Measurements from ENCODE around the gene TGM1. TPM values are rescaled to one million over a fixed set of nuclear protein-coding genes. Genes with fewer than 3 reads are reported as not detected.

The TGM1 gene
- total RNA-seq, 2 experiments from 2014 or later: 2.7 to 3.1 TPM

- H3K9me3 Mint-ChIP-seq (ENCODE audit: insufficient read depth): no peaks in the 10 kb centered on the region
- H3K27ac Mint-ChIP-seq: peak overlapping the region; percentile 31
- DNase-seq (no peak), ATAC-seq (no peak)
- H3K27me3 Mint-ChIP-seq (ENCODE audit: low read depth): no peaks in the 10 kb centered on the region
- H3K4me1 Mint-ChIP-seq (ENCODE audit: low read depth): peaks cover 41% of the 10 kb centered on the region
- peaks cover 2% of the 10 kb centered on the region for H3K36me3 Mint-ChIP-seq (ENCODE audit: low read depth)
- ChIA-PET CTCF (interaction anchor here (1.0 to 8.4 kb wide), 8 partner anchors 8 to 62 kb away, joined by 3 to 57 read pairs (median 20); partner anchors contain the start of genes CIDEB, LTB4R, LTB4R2 and MDP1), POLR2A (interaction anchor here (1.6 kb wide), 1 partner anchor 36 kb away, joined by 6 read pairs; the partner anchor contains the start of gene TINF2)
- H3K4me3 Mint-ChIP-seq: no peak overlapping the region
These were observed 15.4 kb upstream of the TGM1 start for GRCh38 chr14:24278424-24278823.

- Mint-ChIP-seq H3K27ac (no peak overlapping the region), H3K27me3 (ENCODE audit: low read depth) (no peaks in the 10 kb centered on the region), H3K36me3 (ENCODE audit: low read depth) (peaks cover 2% of the 10 kb centered on the region), H3K9me3 (ENCODE audit: insufficient read depth) (no peaks in the 10 kb centered on the region), H3K4me3 (no peak overlapping the region), H3K4me1 (ENCODE audit: low read depth) (peaks cover 47% of the 10 kb centered on the region)
- DNase-seq (no peak), ATAC-seq (no peak)
- ChIA-PET POLR2A (interaction anchor here (1.6 kb wide), 1 partner anchor 35 kb away, joined by 6 read pairs; the partner anchor contains the start of gene TINF2), CTCF (interaction anchor here (1.0 to 8.4 kb wide), 6 partner anchors 7 to 35 kb away, joined by 3 to 57 read pairs (median 17); partner anchors contain the start of genes CIDEB, LTB4R, LTB4R2 and RABGGTA)
These were observed 14.8 kb upstream of the TGM1 start for GRCh38 chr14:24277606-24278321.

GRCh38 chr14:24277071-24277470 lies 14.1 kb upstream of the TGM1 start:
- CTCF ChIA-PET: interaction anchor here (1.0 to 8.4 kb wide), 4 partner anchors 18 to 35 kb away, joined by 3 to 57 read pairs (median 31); partner anchors contain the start of genes CIDEB, LTB4R, LTB4R2 and TINF2
- ATAC-seq (no peak), DNase-seq (no peak)
- no peaks in the 10 kb centered on the region for H3K9me3 Mint-ChIP-seq (ENCODE audit: insufficient read depth)
- H3K27ac Mint-ChIP-seq: no peak overlapping the region
- no peaks in the 10 kb centered on the region for H3K27me3 Mint-ChIP-seq (ENCODE audit: low read depth)
- peaks cover 2% of the 10 kb centered on the region for H3K36me3 Mint-ChIP-seq (ENCODE audit: low read depth)
- H3K4me3 Mint-ChIP-seq: no peak overlapping the region
- POLR2A ChIA-PET: interaction anchor here (1.6 kb wide), 1 partner anchor 34 kb away, joined by 6 read pairs; the partner anchor contains the start of gene TINF2
- peaks cover 54% of the 10 kb centered on the region for H3K4me1 Mint-ChIP-seq (ENCODE audit: low read depth)

- CTCF ChIA-PET: interaction anchor here (0.7 to 8.7 kb wide), 15 partner anchors 16 to 216 kb away, joined by 3 to 98 read pairs (median 8); partner anchors contain the start of genes CIDEB, DHRS1, KHNYN and LTB4R
- no peaks in the 10 kb centered on the region for H3K27me3 Mint-ChIP-seq (ENCODE audit: low read depth)
- DNase-seq (peak; percentile 57), ATAC-seq (peak; percentile 2)
- H3K36me3 Mint-ChIP-seq (ENCODE audit: low read depth): peaks cover 6% of the 10 kb centered on the region
- peaks cover 65% of the 10 kb centered on the region for H3K4me1 Mint-ChIP-seq (ENCODE audit: low read depth)
- no peak overlapping the region for H3K4me3 Mint-ChIP-seq
- H3K9me3 Mint-ChIP-seq (ENCODE audit: insufficient read depth): no peaks in the 10 kb centered on the region
- POLR2A ChIA-PET: interaction anchor here (0.7 to 1.9 kb wide), 6 partner anchors 16 to 113 kb away, joined by 4 to 19 read pairs (median 6); partner anchors contain the start of genes CHMP4A, IRF9 and TINF2
- H3K27ac Mint-ChIP-seq: peak overlapping the region; percentile 82
These were observed 11.1 kb upstream of the TGM1 start for GRCh38 chr14:24274101-24274543.

- H3K27ac Mint-ChIP-seq: peak overlapping the region; percentile 82
- DNase-seq (no peak), ATAC-seq (no peak)
- H3K27me3 Mint-ChIP-seq (ENCODE audit: low read depth): no peaks in the 10 kb centered on the region
- POLR2A ChIA-PET: interaction anchor here (0.7 to 1.9 kb wide), 6 partner anchors 16 to 112 kb away, joined by 4 to 19 read pairs (median 6); partner anchors contain the start of genes CHMP4A, IRF9 and TINF2
- CTCF ChIA-PET: interaction anchor here (0.7 to 8.7 kb wide), 15 partner anchors 16 to 215 kb away, joined by 3 to 98 read pairs (median 8); partner anchors contain the start of genes CIDEB, DHRS1, KHNYN and LTB4R
- H3K4me3 Mint-ChIP-seq: no peak overlapping the region
- peaks cover 7% of the 10 kb centered on the region for H3K36me3 Mint-ChIP-seq (ENCODE audit: low read depth)
- no peaks in the 10 kb centered on the region for H3K9me3 Mint-ChIP-seq (ENCODE audit: insufficient read depth)
- H3K4me1 Mint-ChIP-seq (ENCODE audit: low read depth): peaks cover 60% of the 10 kb centered on the region
These were observed 10.5 kb upstream of the TGM1 start for GRCh38 chr14:24273422-24273998.

GRCh38 chr14:24272467-24272866 lies 9.5 kb upstream of the TGM1 start:
- peaks cover 50% of the 10 kb centered on the region for H3K4me1 Mint-ChIP-seq (ENCODE audit: low read depth)
- POLR2A ChIA-PET: interaction anchor here (1.2 to 5.0 kb wide), 6 partner anchors 20 to 158 kb away, joined by 3 to 48 read pairs (median 12); partner anchors contain the start of genes CBLN3, IRF9, KHNYN and LTB4R

GRCh38 chr14:24271834-24272263 lies 8.9 kb upstream of the TGM1 start:
- ChIA-PET CTCF (interaction anchor here (1.0 to 8.7 kb wide), 14 partner anchors 9 to 216 kb away, joined by 3 to 98 read pairs (median 13); partner anchors contain the start of genes CHMP4A, CIDEB, DCAF11 and DHRS1), POLR2A (interaction anchor here (0.7 to 5.0 kb wide), 16 partner anchors 8 to 159 kb away, joined by 3 to 48 read pairs (median 7); partner anchors contain the start of genes CBLN3, CHMP4A, DHRS1 and GMPR2)
- Mint-ChIP-seq H3K27me3 (ENCODE audit: low read depth) (no peaks in the 10 kb centered on the region), H3K4me1 (ENCODE audit: low read depth) (peaks cover 47% of the 10 kb centered on the region), H3K4me3 (peak overlapping the region; percentile 90), H3K9me3 (ENCODE audit: insufficient read depth) (no peaks in the 10 kb centered on the region), H3K27ac (peak overlapping the region; percentile 91), H3K36me3 (ENCODE audit: low read depth) (peaks cover 13% of the 10 kb centered on the region)
- ATAC-seq (no peak), DNase-seq (no peak)

More at GRCh38 chr14:24272467-24272866, 9.5 kb upstream of the TGM1 start:
- DNase-seq: no peak
- Mint-ChIP-seq H3K4me3 (peak overlapping the region; percentile 90), H3K36me3 (ENCODE audit: low read depth) (peaks cover 9% of the 10 kb centered on the region), H3K9me3 (ENCODE audit: insufficient read depth) (no peaks in the 10 kb centered on the region), H3K27me3 (ENCODE audit: low read depth) (no peaks in the 10 kb centered on the region), H3K27ac (peak overlapping the region; percentile 91)
- ATAC-seq: no peak
- CTCF ChIA-PET: interaction anchor here (1.0 to 8.7 kb wide), 8 partner anchors 19 to 38 kb away, joined by 3 to 98 read pairs (median 22); partner anchors contain the start of genes CIDEB, DHRS1, LTB4R2 and NOP9

GRCh38 chr14:24271134-24271833 lies 8.3 kb upstream of the TGM1 start, which contains the start of gene RABGGTA:
TSS of gene RABGGTA (minus strand) at chr14:24271597. CDS start at chr14:24271115, 482 bp downstream.
- Mint-ChIP-seq H3K9me3 (ENCODE audit: insufficient read depth) (no peaks in the 10 kb centered on the region), H3K27ac (peak within 1 kb of the TSS; percentile 91), H3K4me3 (peak within 1 kb of the TSS; percentile 90), H3K36me3 (ENCODE audit: low read depth) (peaks cover 19% of the 10 kb centered on the region), H3K4me1 (ENCODE audit: low read depth) (peaks cover 47% of the 10 kb centered on the region), H3K27me3 (ENCODE audit: low read depth) (no peaks in the 10 kb centered on the region)
- DNase-seq (peak; percentile 93), ATAC-seq (peak; percentile 94)
- ChIA-PET POLR2A (interaction anchor here (0.6 to 5.0 kb wide), 20 partner anchors 9 to 159 kb away, joined by 3 to 48 read pairs (median 6); partner anchors contain the start of genes CBLN3, CHMP4A, DHRS1 and GMPR2), CTCF (interaction anchor here (0.7 to 8.7 kb wide), 19 partner anchors 9 to 216 kb away, joined by 3 to 98 read pairs (median 5); partner anchors contain the start of genes CHMP4A, CIDEB, DCAF11 and DHRS1)

GRCh38 chr14:24270537-24271133 lies 7.7 kb upstream of the TGM1 start:
- no peak for ATAC-seq
- Mint-ChIP-seq H3K27ac (peak overlapping the region; percentile 91), H3K4me3 (peak overlapping the region; percentile 90), H3K27me3 (ENCODE audit: low read depth) (no peaks in the 10 kb centered on the region), H3K36me3 (ENCODE audit: low read depth) (peaks cover 21% of the 10 kb centered on the region), H3K9me3 (ENCODE audit: insufficient read depth) (no peaks in the 10 kb centered on the region), H3K4me1 (ENCODE audit: low read depth) (peaks cover 47% of the 10 kb centered on the region)
- ChIA-PET POLR2A (interaction anchor here (0.6 to 5.0 kb wide), 17 partner anchors 9 to 160 kb away, joined by 3 to 48 read pairs (median 7); partner anchors contain the start of genes CBLN3, CHMP4A, DHRS1 and GMPR2), CTCF (interaction anchor here (0.7 to 8.7 kb wide), 17 partner anchors 9 to 215 kb away, joined by 3 to 98 read pairs (median 6); partner anchors contain the start of genes CHMP4A, CIDEB, DCAF11 and DHRS1)
- no peak for DNase-seq
